Parathyroid adenoma (tissue), 2 donors: Measurements from ENCODE around the gene LHFPL3.

ENCODE experiments used
- H2AFZ ChIP-seq: fragments of 300-600 bp; sonication (generic); one replicate; pipeline ENCODE4 v1.7.0; 2017; ENCODE audit warnings: antibody characterized with exemption, mild to moderate bottlenecking
- H3K27ac ChIP-seq: fragments of 300-600 bp; sonication (generic); one replicate; pipeline ENCODE4 v1.7.0; 2017
- H3K27me3 ChIP-seq: fragments of 300-600 bp; sonication (generic); one replicate; pipeline ENCODE4 v1.7.0; 2017; ENCODE audit warnings: low read length; ENCODE audit not compliant: control insufficient read depth, insufficient read depth
- H3K36me3 ChIP-seq: fragments of 300-600 bp; sonication (generic); one replicate; pipeline ENCODE4 v1.7.0; 2017; ENCODE audit warnings: low read length; ENCODE audit not compliant: control insufficient read depth, insufficient read depth
- H3K4me1 ChIP-seq: fragments of 300-600 bp; sonication (generic); one replicate; pipeline ENCODE4 v1.7.0; 2017; ENCODE audit warnings: control low read depth
- H3K4me2 ChIP-seq: fragments of 300-600 bp; sonication (generic); one replicate; pipeline ENCODE4 v1.7.0; 2017; ENCODE audit warnings: low read length
- H3K4me3 ChIP-seq: fragments of 300-600 bp; sonication (generic); one replicate; pipeline ENCODE4 v1.7.0; 2017; ENCODE audit warnings: low read depth, low read length
- H3K79me2 ChIP-seq: fragments of 300-600 bp; sonication (generic); one replicate; pipeline ENCODE4 v1.7.0; 2017; ENCODE audit warnings: control low read depth
- H3K9ac ChIP-seq: fragments of 300-600 bp; sonication (generic); one replicate; pipeline ENCODE4 v1.7.0; 2017; ENCODE audit warnings: mild to moderate bottlenecking
- H3K9me3 ChIP-seq: fragments of 300-600 bp; sonication (generic); one replicate; pipeline ENCODE4 v1.7.0; 2017; ENCODE audit warnings: low read length; ENCODE audit not compliant: control insufficient read depth
- CTCF ChIP-seq: fragments of 300-600 bp; sonication (generic); IDR thresholded peaks from one replicate; pipeline ENCODE4 v1.7.0; 2017; ENCODE audit warnings: antibody characterized with exemption, mild to moderate bottlenecking
- donor health status: primary hyperparathyroidism.

LHFPL3 gene

DNA sequence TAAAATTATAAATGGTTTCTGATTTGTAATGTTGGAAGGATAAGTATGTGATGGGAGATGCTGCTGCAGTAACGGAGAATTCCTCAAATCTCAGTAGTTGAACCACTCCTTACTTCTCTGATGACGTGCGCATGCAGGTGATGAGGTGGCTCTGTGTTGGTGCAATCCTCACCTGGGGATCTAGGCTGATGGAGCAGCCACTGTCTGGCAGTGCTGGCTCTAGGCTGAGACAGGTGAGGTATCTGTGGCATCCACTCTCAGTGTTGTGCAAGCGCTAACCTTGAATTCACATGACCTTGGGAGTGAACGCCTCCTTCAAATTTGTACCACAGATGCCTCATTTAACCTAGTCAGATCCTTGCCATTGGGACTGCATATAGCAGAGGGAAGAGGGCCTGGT, 35.0 kb downstream of the LHFPL3 start:
- Histone ChIP-seq H3K9me3 (no peaks in the 10 kb centered on the region), H3K4me3 (no peak overlapping the region), H3K36me3 (no peaks in the 10 kb centered on the region), H3K9ac (no peak overlapping the region), H2AFZ (no peak overlapping the region), H3K4me2 (no peak overlapping the region), H3K4me1 (no peaks in the 10 kb centered on the region), H3K79me2 (no peaks in the 10 kb centered on the region), H3K27ac (no peak overlapping the region), H3K27me3 (no peaks in the 10 kb centered on the region)
- no peak for TF ChIP-seq CTCF

DNA sequence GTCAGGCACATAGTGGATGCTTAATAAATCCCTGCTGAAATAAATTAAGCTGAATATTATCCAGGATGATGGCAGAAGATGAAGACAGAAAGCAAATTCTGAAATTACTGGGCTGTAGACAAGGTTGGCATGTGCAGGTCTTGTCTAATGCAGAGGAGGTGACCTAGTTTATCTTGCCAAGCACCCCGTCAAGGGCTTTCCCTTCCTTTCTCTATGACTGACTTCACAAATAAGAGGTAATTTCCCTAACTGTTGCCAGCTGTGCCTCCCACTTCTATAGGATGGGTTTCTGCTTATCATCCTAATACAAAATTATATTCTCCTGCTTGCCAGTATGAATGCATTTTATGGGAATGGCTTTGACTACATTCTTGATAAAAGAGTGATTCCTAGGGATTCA, 38.0 kb downstream of the LHFPL3 start:
- Histone ChIP-seq H3K27me3 (no peaks in the 10 kb centered on the region), H3K79me2 (no peaks in the 10 kb centered on the region), H2AFZ (no peak overlapping the region), H3K4me1 (no peaks in the 10 kb centered on the region), H3K27ac (no peak overlapping the region), H3K9me3 (no peaks in the 10 kb centered on the region), H3K9ac (no peak overlapping the region), H3K4me3 (no peak overlapping the region), H3K4me2 (no peak overlapping the region), H3K36me3 (no peaks in the 10 kb centered on the region)
- no peak for TF ChIP-seq CTCF

- no peak overlapping the region for H2AFZ ChIP-seq
- H3K27me3 ChIP-seq: no peaks in the 10 kb centered on the region
- no peak overlapping the region for H3K9ac ChIP-seq
- no peak overlapping the region for H3K27ac ChIP-seq
- H3K4me3 ChIP-seq: no peak overlapping the region
- no peaks in the 10 kb centered on the region for H3K36me3 ChIP-seq
- H3K4me2 ChIP-seq: no peak overlapping the region
- no peak for TF ChIP-seq CTCF
- H3K4me1 ChIP-seq: no peaks in the 10 kb centered on the region
- no peaks in the 10 kb centered on the region for H3K9me3 ChIP-seq
- no peaks in the 10 kb centered on the region for H3K79me2 ChIP-seq
Observed at GRCh38 chr7:104367926-104368325, 39.5 kb downstream of the LHFPL3 start.

- Histone ChIP-seq H3K4me3 (no peak overlapping the region), H3K4me1 (no peaks in the 10 kb centered on the region), H3K9me3 (no peaks in the 10 kb centered on the region), H3K36me3 (no peaks in the 10 kb centered on the region), H3K9ac (no peak overlapping the region), H3K27me3 (no peaks in the 10 kb centered on the region), H2AFZ (no peak overlapping the region), H3K79me2 (no peaks in the 10 kb centered on the region), H3K4me2 (no peak overlapping the region), H3K27ac (no peak overlapping the region)
- no peak for TF ChIP-seq CTCF
Observed at GRCh38 chr7:104371216-104371979, 43.0 kb downstream of the LHFPL3 start.

DNA sequence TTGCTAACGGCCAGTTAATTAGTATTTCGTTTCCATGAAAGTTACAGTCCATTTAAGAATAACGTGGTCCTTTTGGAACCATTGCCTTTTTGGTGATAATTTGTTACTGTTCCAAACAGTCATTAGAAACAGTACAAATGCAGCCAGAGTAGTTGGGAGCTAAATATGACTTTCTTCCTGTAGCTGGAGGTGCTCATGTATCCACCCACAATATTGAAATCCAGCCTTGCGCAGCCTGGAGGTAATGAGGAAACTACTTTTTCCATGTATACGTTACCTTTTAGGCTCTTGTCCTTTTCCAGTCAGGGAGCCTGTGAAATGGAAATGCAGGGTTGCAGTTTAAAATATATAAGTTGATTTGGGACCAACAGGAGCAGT, 43.6 kb downstream of the LHFPL3 start:
- TF ChIP-seq CTCF: no peak
- H3K4me1 ChIP-seq: no peaks in the 10 kb centered on the region
- no peaks in the 10 kb centered on the region for H3K79me2 ChIP-seq
- H3K27ac ChIP-seq: no peak overlapping the region
- no peak overlapping the region for H3K9ac ChIP-seq
- H3K4me3 ChIP-seq: no peak overlapping the region
- no peaks in the 10 kb centered on the region for H3K36me3 ChIP-seq
- no peak overlapping the region for H3K4me2 ChIP-seq
- no peak overlapping the region for H2AFZ ChIP-seq
- H3K9me3 ChIP-seq: no peaks in the 10 kb centered on the region
- H3K27me3 ChIP-seq: no peaks in the 10 kb centered on the region
